Activated B cell treated with CpG ODN at 0.5 μM for 24 hours (primary cell): Measurements from ENCODE around the gene OR10AD1. TPM values are rescaled to one million over a fixed set of nuclear protein-coding genes. Genes with fewer than 3 reads are reported as not detected.
"Not testable (repeated sequence)": the region's sequence is repeated elsewhere in the genome, so short reads cannot be mapped to it uniquely, and the experiment has no call there.

ENCODE experiments used
- ATAC-seq: fragments of 200-7000 bp; cut with Tn5 transposase; one replicate; pipeline ENCODE4 v1.10.0; 2021; ENCODE audit warnings: low read depth, mild to moderate bottlenecking, moderate library complexity
- CTCF ChIA-PET: fragments of 350-600 bp; sonication (Branson Sonifier 250); formaldehyde crosslinking; loops from one replicate; lab custom pipeline; 2021; ENCODE audit warnings: antibody characterized with exemption; lab: Charles Lee
- POLR2A ChIA-PET: fragments of 350-600 bp; sonication (Branson Sonifier 250); formaldehyde crosslinking; loops from one replicate; lab custom pipeline; 2021; ENCODE audit warnings: antibody characterized with exemption; lab: Charles Lee
- DNase-seq: peaks from one replicate; pipeline ENCODE4 v3.0.0; 2022
- H3K27ac Mint-ChIP-seq: one replicate; pipeline ENCODE4 v1.8.0; 2020; ENCODE audit warnings: mixed read lengths
- H3K27me3 Mint-ChIP-seq: one replicate; pipeline ENCODE4 v1.8.0; 2021; ENCODE audit warnings: mixed read lengths
- H3K36me3 Mint-ChIP-seq: one replicate; pipeline ENCODE4 v1.8.0; 2021; ENCODE audit warnings: low read depth, mixed read lengths
- H3K4me1 Mint-ChIP-seq: one replicate; pipeline ENCODE4 v1.8.0; 2021; ENCODE audit warnings: mixed read lengths
- H3K4me3 Mint-ChIP-seq: one replicate; pipeline ENCODE4 v1.8.0; 2020; ENCODE audit warnings: mild to moderate bottlenecking, mixed read lengths
- H3K9me3 Mint-ChIP-seq: one replicate; pipeline ENCODE4 v1.8.0; 2020; ENCODE audit warnings: mixed read lengths
- CTCF ChIP-seq: fragments of 200-600 bp; IDR thresholded peaks from one replicate; pipeline ENCODE4 v1.8.0; 2022; ENCODE audit warnings: antibody characterized with exemption, mild to moderate bottlenecking
- intact Hi-C: fragments of 100-400 bp; cut with micrococcal nuclease; formaldehyde crosslinking; loops from one replicate; pipeline ENCODE4 v1.15.1; 2024
- total RNA-seq: library from RNA; stranded (reverse); gene quantifications from 2 replicates; pipeline ENCODE4 v1.2.3, GENCODE V29; 2022

The OR10AD1 gene
- total RNA-seq, 1 donor from 2014 or later, result not detected

GRCh38 chr12:48221645-48222044, 18.6 kb upstream of the OR10AD1 start:
- POLR2A ChIA-PET, result no interaction called here
- peaks cover 22% of the 10 kb centered on the region for H3K27me3 Mint-ChIP-seq
- H3K4me3 Mint-ChIP-seq, result no peak overlapping the region
- CTCF ChIA-PET, result no interaction called here
- intact Hi-C loops, result no loop called here
- no peak overlapping the region for H3K27ac Mint-ChIP-seq
- H3K9me3 Mint-ChIP-seq, result peaks cover 9% of the 10 kb centered on the region
- no peak for ATAC-seq
- TF ChIP-seq CTCF, result no peak
- no peaks in the 10 kb centered on the region for H3K36me3 Mint-ChIP-seq
- no peaks in the 10 kb centered on the region for H3K4me1 Mint-ChIP-seq
- no peak for DNase-seq

- ATAC-seq, result no peak
- ChIA-PET POLR2A (no interaction called here), CTCF (no interaction called here)
- DNase-seq, result no peak
- intact Hi-C loops, result no loop called here
- Mint-ChIP-seq H3K4me3 (no peak overlapping the region), H3K27me3 (peaks cover 15% of the 10 kb centered on the region), H3K9me3 (peaks cover 4% of the 10 kb centered on the region), H3K4me1 (no peaks in the 10 kb centered on the region), H3K27ac (no peak overlapping the region), H3K36me3 (no peaks in the 10 kb centered on the region)
- no peak for TF ChIP-seq CTCF
Observed at GRCh38 chr12:48220701-48221100, 17.6 kb upstream of the OR10AD1 start.

GRCh38 chr12:48219631-48220030, 16.5 kb upstream of the OR10AD1 start:
- ChIA-PET POLR2A (no interaction called here), CTCF (no interaction called here)
- no peak for TF ChIP-seq CTCF
- H3K27ac Mint-ChIP-seq, result no peak overlapping the region
- peaks cover 11% of the 10 kb centered on the region for H3K27me3 Mint-ChIP-seq
- intact Hi-C loops, result no loop called here
- H3K36me3 Mint-ChIP-seq, result no peaks in the 10 kb centered on the region
- no peak for ATAC-seq
- no peak overlapping the region for H3K4me3 Mint-ChIP-seq
- no peak for DNase-seq
- no peaks in the 10 kb centered on the region for H3K4me1 Mint-ChIP-seq
- peaks cover 3% of the 10 kb centered on the region for H3K9me3 Mint-ChIP-seq

GRCh38 chr12:48216785-48217184, 13.7 kb upstream of the OR10AD1 start:
- POLR2A ChIA-PET, result no interaction called here
- intact Hi-C loops, result no loop called here
- H3K36me3 Mint-ChIP-seq, result no peaks in the 10 kb centered on the region
- no peak for DNase-seq
- no peak overlapping the region for H3K4me3 Mint-ChIP-seq
- CTCF ChIA-PET, result no interaction called here
- H3K4me1 Mint-ChIP-seq, result peaks cover 10% of the 10 kb centered on the region
- H3K27me3 Mint-ChIP-seq, result peaks cover 6% of the 10 kb centered on the region
- no peak for ATAC-seq
- H3K27ac Mint-ChIP-seq, result no peak overlapping the region
- TF ChIP-seq CTCF, result no peak
- no peaks in the 10 kb centered on the region for H3K9me3 Mint-ChIP-seq

- H3K27me3 Mint-ChIP-seq, intact Hi-C loops, POLR2A ChIA-PET, DNase-seq, ATAC-seq, H3K4me1 Mint-ChIP-seq, H3K4me3 Mint-ChIP-seq, H3K27ac Mint-ChIP-seq, CTCF ChIA-PET: not testable (repeated sequence)
- peaks cover 14% of the 10 kb centered on the region for H3K9me3 Mint-ChIP-seq
- peaks cover 13% of the 10 kb centered on the region for H3K36me3 Mint-ChIP-seq
Observed at GRCh38 chr12:48209495-48209894, 6.4 kb upstream of the OR10AD1 start.

GRCh38 chr12:48202766-48203165, 326 bp downstream of the OR10AD1 start:
- H3K27ac Mint-ChIP-seq, result no peak overlapping the region
- peaks cover 22% of the 10 kb centered on the region for H3K36me3 Mint-ChIP-seq
- no peak for DNase-seq
- ATAC-seq, result no peak
- intact Hi-C loops, result no loop called here
- no peak for TF ChIP-seq CTCF
- H3K27me3 Mint-ChIP-seq, result no peaks in the 10 kb centered on the region
- no peak overlapping the region for H3K4me3 Mint-ChIP-seq
- POLR2A ChIA-PET, result no interaction called here
- peaks cover 19% of the 10 kb centered on the region for H3K9me3 Mint-ChIP-seq
- peaks cover 24% of the 10 kb centered on the region for H3K4me1 Mint-ChIP-seq
- CTCF ChIA-PET, result no interaction called here
